MM.1S (cell line): ENCODE results near the gene NCCRP1.

Experiments
- CTCF ChIP-seq: fragments of 300-600 bp; sonication (generic); IDR thresholded peaks from 2 replicates; pipeline ENCODE4 v1.5.1; 2016; ENCODE audit warnings: antibody characterized with exemption, low read length, mixed read lengths
- EZH2 ChIP-seq: fragments of 300-600 bp; sonication (generic); optimal IDR thresholded peaks from 2 replicates; pipeline ENCODE3; 2017; ENCODE audit warnings: low read depth, mild to moderate bottlenecking, antibody characterized with exemption, low read length, mixed read lengths
- EZH2phosphoT487 ChIP-seq: fragments of 300-600 bp; sonication (generic); IDR thresholded peaks from 2 replicates; pipeline ENCODE4 v1.6.1; 2018; ENCODE audit warnings: antibody characterized with exemption, low read length

DNA sequence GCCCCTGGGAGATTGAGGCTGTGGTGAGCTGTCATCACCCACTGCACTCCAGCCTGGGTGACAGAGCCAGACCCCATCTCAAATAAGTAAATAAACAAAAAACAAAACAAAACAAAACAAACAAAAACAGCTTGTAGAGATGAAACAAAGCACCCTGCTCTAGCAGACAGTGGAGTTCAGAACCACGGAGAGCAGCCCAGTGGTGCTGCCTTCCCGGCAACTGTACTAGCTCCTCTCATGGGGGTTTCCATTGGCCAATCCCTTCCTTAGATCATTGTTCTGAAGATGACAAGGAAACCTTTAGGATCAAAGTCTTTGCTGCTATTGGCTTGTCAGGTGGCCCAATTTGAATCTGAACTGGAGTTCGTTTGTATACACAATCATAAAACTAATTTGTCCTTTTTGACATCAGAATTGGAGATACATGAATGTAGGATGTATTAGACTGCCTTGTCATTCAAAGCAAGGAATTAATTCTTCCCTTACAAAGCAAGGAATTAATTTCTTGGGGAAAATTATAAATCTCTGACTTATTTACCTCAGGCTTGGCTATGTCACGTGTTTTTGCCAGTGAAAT, 27.0 kb downstream of the NCCRP1 start:
- TF ChIP-seq EZH2phosphoT487 (no peak), CTCF (no peak), EZH2 (no peak)
